Colon (tissue), 2 donors: Measurements from ENCODE around the gene LLCFC1.
"Not testable (repeated sequence)": the region's sequence is repeated elsewhere in the genome, so short reads cannot be mapped to it uniquely, and the experiment has no call there.

Source experiments
- FAIRE-seq: peaks from 2 replicates; lab custom pipeline; 2012; peaks lifted over from hg19 to GRCh38; lab: Jason Lieb, UNC
- donor health status: control.
- donor health status: control.

Gene LLCFC1

DNA sequence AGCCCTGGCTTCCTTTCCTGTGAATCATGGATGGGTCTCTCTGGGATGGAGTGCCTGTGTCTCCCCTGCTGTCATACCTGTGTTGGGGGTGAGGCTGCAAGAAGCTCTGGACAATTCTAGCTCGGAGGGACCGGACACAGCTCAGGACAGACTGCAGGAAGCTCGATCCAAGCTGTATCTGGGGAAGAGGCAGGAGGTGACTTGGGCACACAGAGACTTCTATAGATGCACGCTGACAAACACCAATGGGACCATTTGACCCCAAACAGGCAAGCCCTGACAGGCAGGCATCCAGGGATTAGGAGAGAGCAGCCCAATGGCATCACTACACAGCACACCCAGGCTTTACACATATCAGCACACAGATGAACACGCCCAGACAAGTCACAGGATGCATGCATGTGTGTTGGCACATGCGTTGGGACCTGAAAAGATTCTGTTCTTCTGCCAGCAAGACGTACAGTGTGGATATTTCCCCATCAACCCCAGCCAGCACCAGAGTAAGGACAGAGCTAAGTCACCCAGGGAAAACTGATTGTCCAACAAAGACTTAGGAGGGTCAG, 4.5 kb downstream of the LLCFC1 start:
- no peak for FAIRE-seq

DNA sequence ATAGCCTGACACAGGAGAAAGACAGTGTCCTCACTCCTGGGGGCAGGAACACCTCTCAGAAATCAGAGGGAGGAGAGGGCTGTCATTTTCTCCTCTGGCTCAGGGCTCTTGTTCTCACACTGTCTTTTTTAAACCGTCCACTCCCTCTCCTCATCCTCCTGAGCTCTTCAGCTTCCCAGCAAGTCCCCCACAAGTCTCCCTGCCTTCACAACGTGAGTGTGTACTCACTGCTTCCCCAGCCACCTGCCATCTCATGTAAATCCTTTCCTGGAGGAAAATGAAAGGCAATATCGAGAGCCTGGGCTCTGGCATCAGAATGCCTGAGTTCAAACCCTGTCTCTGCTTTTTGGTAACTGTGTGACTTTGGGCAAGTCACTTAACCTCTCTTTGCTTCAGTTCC, 5.7 kb downstream of the LLCFC1 start:
- FAIRE-seq: no peak

DNA sequence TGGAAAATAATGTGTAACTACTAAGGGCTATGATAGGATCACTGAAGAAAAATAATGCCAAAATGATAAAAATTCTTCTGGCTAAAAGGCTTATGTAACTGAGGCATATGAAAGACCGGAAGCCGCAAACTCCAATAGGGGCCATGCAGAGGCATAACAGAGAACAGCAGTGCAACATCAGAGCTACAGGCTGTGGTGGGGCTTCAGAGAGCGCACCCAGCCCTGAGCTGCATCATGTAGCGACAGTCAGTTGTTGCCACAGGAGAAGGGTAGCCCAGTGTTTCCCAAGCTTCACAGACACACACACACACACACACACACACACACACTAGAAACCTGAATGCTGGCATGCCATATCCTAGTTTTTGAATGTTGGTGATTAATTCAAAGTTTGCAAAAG, 9.3 kb downstream of the LLCFC1 start:
- no peak for FAIRE-seq

GRCh38 chr7:142950235-142950634, 11.0 kb downstream of the LLCFC1 start:
- no peak for FAIRE-seq

GRCh38 chr7:142954680-142955268, 15.5 kb downstream of the LLCFC1 start:
- FAIRE-seq: no peak

DNA sequence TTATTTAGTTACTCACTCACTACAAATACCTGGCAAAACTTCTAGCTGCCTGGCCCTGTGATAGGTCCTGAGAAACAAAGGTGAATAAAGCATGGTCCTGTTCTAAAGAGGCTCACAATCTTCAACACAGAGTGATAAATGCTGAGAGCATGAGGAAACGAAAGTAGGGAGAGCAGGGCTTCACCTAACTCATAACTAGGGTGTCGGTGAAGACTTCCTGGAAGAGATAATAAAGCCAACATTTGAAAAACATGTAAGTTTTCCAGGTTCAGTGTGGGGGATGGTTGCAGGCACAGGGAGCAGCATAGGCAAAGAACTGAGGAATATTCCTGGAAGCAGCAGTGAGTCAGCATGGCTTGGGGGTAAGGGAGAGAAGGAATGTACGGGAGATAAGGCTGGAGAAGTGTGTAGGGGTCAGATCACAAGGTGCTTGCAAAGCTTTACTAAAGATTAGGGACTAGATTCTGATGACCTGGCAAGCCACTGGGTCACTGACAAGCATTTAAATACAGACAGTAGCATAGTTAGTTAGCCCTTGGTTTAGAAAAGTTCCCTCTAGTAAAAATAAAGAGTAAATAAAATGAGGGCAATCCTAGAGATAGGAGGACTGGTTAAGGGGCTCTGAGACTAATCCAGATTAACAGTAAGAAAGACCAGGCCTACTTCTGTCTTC, 17.8 kb downstream of the LLCFC1 start:
- no peak for FAIRE-seq

DNA sequence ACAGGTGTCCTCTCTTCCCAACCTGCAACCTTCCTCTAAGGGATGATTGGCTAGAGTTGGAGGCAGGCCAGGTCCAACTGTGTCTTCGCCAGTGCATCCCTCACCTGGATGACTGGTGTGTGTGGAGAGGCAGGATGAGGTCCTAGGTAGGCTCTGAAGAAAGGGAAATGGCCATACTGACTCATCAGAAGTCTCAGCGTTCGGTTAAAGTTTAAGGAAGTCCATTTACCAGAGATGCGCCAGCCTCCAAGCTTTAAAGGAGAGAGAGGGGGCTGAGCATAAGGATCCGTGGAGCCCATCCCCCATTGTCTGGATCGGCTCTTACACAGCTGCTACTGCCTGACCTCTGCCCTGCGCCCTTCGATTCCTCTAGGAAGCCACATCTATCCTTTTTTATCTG, 18.4 kb downstream of the LLCFC1 start:
- no peak for FAIRE-seq

DNA sequence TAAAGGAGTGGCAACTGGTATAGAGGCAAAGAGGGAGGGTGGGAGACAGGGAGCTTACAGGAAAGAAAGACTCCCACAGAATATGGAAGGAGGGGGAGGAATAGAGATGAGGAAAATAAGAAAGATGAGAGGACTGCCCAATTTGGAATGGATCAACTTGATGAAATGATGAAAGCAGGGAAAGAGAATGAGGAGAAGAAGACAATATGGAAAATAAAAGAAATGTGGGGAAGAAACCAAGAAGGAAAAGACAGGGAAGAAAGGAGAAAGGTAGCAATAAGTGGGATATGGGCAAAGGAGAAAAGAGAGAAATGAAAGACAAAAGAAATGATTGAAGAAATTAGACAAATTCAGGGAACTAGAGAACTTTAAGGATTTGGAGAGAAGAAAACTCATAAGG, 19.9 kb downstream of the LLCFC1 start:
- FAIRE-seq: no peak

GRCh38 chr7:142960955-142961512, 21.8 kb downstream of the LLCFC1 start:
- FAIRE-seq: no peak

DNA sequence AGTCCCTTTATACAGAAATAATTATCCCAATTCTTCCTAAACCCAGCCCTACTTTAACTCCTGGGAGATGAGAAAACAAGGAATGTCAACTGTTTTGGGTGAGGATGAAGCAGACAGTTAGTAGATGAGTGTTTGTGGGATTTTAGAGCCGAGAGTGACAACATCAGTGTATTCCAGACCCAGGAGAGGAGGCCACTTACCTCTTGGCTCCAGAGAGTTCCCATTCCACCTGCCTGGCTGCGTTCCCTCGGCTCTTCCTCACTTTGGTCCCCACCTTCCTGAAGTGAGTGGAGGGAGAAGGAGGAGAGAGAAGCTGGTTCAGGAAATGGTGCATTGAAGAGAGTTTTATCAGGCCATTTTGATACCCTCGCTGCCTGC, 22.3 kb downstream of the LLCFC1 start:
- FAIRE-seq: no peak

GRCh38 chr7:142961973-142962926, 23.0 kb downstream of the LLCFC1 start, which contains the start of gene KEL:
Gene KEL, minus strand, starts transcription at chr7:142962363. Its CDS starts 157 bp downstream, at chr7:142962206.
- FAIRE-seq: no peak

DNA sequence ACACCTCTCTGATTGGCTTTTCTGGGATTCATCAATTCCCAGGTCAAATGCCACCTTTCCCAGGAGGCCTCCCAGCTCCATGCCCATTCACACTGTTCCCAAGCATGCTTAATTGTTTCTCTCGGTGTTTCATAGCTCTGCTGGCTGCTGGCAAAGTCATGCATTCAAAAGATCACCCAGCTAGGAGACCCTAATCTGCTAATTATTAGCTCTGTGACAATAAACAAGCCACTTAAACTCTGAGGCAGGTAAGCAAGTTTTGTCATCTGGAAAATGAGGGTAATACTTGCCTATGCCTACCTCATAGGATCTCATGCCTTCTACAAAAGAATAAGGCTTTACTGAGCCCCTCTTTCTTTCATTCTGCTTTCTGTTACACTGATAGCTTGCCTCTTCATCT, 23.7 kb downstream of the LLCFC1 start:
- FAIRE-seq: no peak

DNA sequence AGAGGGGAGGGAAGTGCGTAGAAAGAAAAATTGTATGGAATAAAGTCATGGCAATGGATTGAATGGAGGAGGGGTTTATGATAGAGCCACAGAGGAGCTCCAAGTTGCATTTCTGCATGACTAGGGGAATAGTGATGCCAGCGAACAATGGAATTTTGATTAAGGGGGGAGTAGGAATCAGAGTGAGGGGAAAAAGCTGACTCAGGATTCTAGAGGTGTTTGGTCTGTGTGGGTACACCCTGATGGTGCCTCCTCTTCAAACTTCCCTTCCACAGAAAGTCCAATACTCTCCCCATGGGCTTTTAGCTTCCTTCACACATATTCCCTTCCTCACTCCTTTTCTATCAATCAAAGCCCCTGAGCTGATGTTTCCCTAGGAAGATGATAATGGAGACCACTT, 24.7 kb downstream of the LLCFC1 start:
- FAIRE-seq: no peak

- FAIRE-seq: no peak
Observed at GRCh38 chr7:142964502-142965246, 25.4 kb downstream of the LLCFC1 start.

DNA sequence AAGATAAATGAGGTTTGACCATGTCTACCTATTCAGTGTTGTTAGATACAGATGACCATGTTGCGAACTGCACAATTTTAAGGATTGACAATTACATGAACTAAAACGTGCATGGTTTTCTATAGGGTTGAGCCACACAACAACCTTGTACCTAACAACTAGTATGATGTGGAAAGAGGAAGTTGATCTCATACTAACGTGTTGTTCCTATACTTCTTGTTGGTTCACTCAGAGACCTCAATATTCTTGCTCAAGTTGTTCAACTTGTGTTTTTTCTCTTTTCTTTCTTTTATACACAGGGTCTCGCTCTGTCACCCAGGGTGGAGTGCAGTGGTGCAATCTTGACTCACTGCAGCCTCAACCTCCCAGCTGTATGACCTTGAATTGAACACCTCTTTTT, 28.9 kb downstream of the LLCFC1 start:
- no peak for FAIRE-seq

GRCh38 chr7:142969183-142969582, 29.9 kb downstream of the LLCFC1 start:
- no peak for FAIRE-seq

DNA sequence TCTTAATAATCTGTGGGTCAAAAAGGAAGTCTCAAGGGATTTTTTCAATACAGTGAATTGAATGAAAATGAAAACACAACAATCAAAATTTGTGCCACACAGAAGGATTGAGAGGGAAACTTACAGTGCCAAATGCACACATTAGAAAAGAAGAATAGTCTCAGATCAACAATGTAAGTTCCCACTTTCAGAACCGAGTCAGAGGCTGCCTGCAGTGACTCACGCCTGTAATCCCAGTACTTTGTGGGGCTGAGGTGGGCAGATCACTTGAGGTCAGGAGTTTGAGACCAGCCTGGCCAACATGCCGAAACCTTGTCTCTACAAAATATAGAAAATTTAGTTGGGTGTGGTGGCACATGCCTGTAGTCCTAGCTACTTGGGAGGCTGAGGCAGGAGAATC, 35.3 kb downstream of the LLCFC1 start:
- no peak for FAIRE-seq

DNA sequence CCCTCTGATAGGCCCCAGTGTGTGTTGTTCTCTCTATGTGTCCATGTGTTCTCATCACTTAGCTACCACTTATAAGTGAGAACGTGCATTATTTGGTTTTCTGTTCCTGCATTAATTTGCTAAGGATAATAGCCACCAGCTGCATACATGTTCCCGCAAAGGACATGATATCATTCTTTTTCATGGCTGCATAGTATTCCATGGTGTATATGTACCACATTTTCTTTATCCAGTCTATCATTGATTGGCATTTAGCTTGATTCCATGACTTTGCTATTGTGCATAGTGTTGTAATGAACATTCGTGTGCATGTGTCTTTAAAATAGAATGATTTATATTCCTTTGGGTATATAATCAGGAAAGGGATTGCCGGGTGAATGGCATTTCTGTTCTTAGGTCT, 39.1 kb downstream of the LLCFC1 start:
- not testable (repeated sequence) for FAIRE-seq

- no peak for FAIRE-seq
Observed at GRCh38 chr7:142983825-142984224, 44.5 kb downstream of the LLCFC1 start.

DNA sequence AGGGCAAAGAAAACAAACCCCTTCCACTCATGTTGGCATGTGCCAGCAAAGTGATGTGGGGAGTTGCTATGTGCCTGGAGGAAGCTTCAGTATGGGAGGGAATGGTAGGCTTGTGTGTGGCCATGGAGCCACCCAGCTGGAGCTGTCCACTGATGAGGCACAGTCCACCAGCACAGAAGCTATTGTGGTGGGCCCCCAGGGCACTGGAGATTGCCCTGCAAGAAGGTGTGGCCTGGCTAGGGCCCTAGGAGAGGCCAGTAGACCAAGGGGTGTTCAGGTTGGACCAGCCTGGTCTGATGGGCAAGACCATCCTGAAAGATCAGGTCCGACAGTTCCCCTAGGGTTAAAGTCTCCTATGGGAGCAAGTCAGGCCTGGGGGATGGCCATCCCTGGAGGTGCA, 45.0 kb downstream of the LLCFC1 start:
- FAIRE-seq: no peak
